ENCODE data around the gene PRTFDC1. TPM values are rescaled to one million over a fixed set of nuclear protein-coding genes. Genes with fewer than 3 reads are reported as not detected.

Gene PRTFDC1
- total RNA-seq, 1 experiment from 2014 or later, result 15.8 TPM

DNA sequence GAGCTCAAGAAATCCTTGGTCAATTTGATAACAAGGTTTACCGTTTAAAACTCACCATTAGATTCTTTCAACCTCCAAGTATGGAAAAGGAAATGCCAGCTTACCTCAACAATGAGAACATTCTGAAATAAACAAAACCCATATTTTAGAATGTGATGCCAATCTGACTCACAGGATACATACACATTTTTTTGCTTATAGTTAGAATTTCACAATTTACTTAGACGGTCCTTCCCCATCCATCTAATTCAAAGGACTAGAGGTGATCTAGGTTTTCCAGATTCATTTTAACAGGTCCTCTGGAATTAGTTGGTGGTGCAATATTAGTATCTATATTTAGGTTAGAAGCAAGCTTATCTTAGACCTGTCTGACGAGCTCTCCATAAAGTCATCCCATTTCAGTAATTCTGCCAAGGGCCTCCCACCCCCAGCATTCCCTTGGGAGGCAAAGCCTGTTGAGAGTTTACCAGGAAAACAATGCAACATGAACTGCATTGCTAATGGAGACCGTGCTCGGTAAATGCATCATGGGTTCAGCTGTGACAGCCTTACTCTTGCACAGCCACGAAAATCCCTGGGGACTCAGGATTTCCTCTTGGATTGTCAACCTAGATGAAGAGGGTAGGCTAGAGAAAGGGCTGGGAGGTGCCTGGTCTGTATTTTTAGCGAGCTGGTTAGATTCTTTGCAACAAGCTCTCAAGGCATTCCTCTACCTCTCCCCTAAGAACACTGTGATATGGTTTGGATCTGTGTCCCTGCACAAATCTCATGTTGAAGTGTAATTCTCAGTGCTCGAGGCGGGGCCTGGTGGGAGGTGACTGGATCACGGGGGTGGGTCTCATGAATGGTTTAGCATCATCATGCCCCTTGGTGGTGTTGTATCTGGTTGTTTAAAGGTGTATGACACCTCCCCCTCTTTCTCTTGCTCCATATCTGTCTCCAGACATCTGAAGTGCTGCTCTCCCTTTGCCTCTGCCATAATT is 93.8 kb downstream of the PRTFDC1 start:
- H3K9me3 ChIP-seq (ENCODE audit: insufficient read depth, low read depth), result no peaks in the 10 kb centered on the region
- no peaks in the 10 kb centered on the region for H3K27me3 ChIP-seq (ENCODE audit: insufficient read depth, low read depth)
- H2AFZ ChIP-seq, result no peak overlapping the region
- H3K27ac ChIP-seq, result peak overlapping the region; percentile 54
- H3K36me3 ChIP-seq (ENCODE audit: low read depth), result no peaks in the 10 kb centered on the region
- no TSS peak for BruUV-seq (replicated peaks)
- no peaks in the 10 kb centered on the region for H3K9me2 ChIP-seq (ENCODE audit: insufficient read depth)
- peak; percentile 19 to 73 for DNase-seq
- TF ChIP-seq, protein P1, sequence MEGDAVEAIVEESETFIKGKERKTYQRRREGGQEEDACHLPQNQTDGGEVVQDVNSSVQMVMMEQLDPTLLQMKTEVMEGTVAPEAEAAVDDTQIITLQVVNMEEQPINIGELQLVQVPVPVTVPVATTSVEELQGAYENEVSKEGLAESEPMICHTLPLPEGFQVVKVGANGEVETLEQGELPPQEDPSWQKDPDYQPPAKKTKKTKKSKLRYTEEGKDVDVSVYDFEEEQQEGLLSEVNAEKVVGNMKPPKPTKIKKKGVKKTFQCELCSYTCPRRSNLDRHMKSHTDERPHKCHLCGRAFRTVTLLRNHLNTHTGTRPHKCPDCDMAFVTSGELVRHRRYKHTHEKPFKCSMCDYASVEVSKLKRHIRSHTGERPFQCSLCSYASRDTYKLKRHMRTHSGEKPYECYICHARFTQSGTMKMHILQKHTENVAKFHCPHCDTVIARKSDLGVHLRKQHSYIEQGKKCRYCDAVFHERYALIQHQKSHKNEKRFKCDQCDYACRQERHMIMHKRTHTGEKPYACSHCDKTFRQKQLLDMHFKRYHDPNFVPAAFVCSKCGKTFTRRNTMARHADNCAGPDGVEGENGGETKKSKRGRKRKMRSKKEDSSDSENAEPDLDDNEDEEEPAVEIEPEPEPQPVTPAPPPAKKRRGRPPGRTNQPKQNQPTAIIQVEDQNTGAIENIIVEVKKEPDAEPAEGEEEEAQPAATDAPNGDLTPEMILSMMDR (conservative IDR thresholded peaks at IDR 0.05), result no peak
- no peak for TF ChIP-seq EZH2 (IDR thresholded peaks at IDR 0.05; ENCODE audit: low read depth)
- CTCF ChIA-PET, result interaction anchor here (0.9 kb wide), 1 partner anchor 9 kb away, joined by 3 read pairs; no protein-coding TSS in a partner anchor
- peak overlapping the region; percentile 45 for H3K4me2 ChIP-seq
- H3K4me1 ChIP-seq (replicated peaks; ENCODE audit: insufficient read depth), result peaks cover 27% of the 10 kb centered on the region
- H3K79me2 ChIP-seq (ENCODE audit: low read depth), result no peaks in the 10 kb centered on the region
- H3K4me3 ChIP-seq, result no peak overlapping the region
- POLR2A ChIA-PET (ENCODE audit: unreplicated experiment), result interaction anchor here (0.6 kb wide), 1 partner anchor 9 kb away, joined by 5 read pairs; no protein-coding TSS in a partner anchor
- intact Hi-C loops (cut with micrococcal nuclease; ENCODE audit: unreplicated experiment), result no loop called here
- peaks cover 21% of the 10 kb centered on the region for H3F3A ChIP-seq (ENCODE audit: insufficient read depth, low read depth)
- no peaks in the 10 kb centered on the region for H4K20me1 ChIP-seq (ENCODE audit: insufficient read depth)

- peaks cover 27% of the 10 kb centered on the region for H3K4me1 ChIP-seq (replicated peaks; ENCODE audit: insufficient read depth)
- H3K27ac ChIP-seq, result no peak overlapping the region
- H3K4me3 ChIP-seq, result no peak overlapping the region
- TF ChIP-seq, protein P1 (conservative IDR thresholded peaks at IDR 0.05), result no peak
- TF ChIP-seq EZH2 (IDR thresholded peaks at IDR 0.05; ENCODE audit: low read depth), result no peak
- no TSS peak for BruUV-seq (replicated peaks)
- no peaks in the 10 kb centered on the region for H3K9me3 ChIP-seq (ENCODE audit: insufficient read depth, low read depth)
- H3K79me2 ChIP-seq (ENCODE audit: low read depth), result no peaks in the 10 kb centered on the region
- no peaks in the 10 kb centered on the region for H3K9me2 ChIP-seq (ENCODE audit: insufficient read depth)
- intact Hi-C loops (cut with micrococcal nuclease; ENCODE audit: unreplicated experiment), result no loop called here
- no peaks in the 10 kb centered on the region for H4K20me1 ChIP-seq (ENCODE audit: insufficient read depth)
- no peaks in the 10 kb centered on the region for H3K36me3 ChIP-seq (ENCODE audit: low read depth)
- no peak overlapping the region for H2AFZ ChIP-seq
- no peak overlapping the region for H3K4me2 ChIP-seq
- POLR2A ChIA-PET (ENCODE audit: unreplicated experiment), result no interaction called here
- CTCF ChIA-PET, result no interaction called here
- DNase-seq, result no peak
- peaks cover 21% of the 10 kb centered on the region for H3F3A ChIP-seq (ENCODE audit: insufficient read depth, low read depth)
- H3K27me3 ChIP-seq (ENCODE audit: insufficient read depth, low read depth), result no peaks in the 10 kb centered on the region
These were observed 95.2 kb downstream of the PRTFDC1 start for GRCh38 chr10:24857031-24857725.

GRCh38 chr10:24854256-24854655 is 98.2 kb downstream of the PRTFDC1 start:
- Histone ChIP-seq H3F3A (ENCODE audit: insufficient read depth, low read depth) (peaks cover 35% of the 10 kb centered on the region), H4K20me1 (ENCODE audit: insufficient read depth) (no peaks in the 10 kb centered on the region), H3K4me1 (replicated peaks; ENCODE audit: insufficient read depth) (peaks cover 38% of the 10 kb centered on the region), H3K27ac (no peak overlapping the region), H3K4me3 (no peak overlapping the region), H3K9me3 (ENCODE audit: insufficient read depth, low read depth) (no peaks in the 10 kb centered on the region), H3K27me3 (ENCODE audit: insufficient read depth, low read depth) (no peaks in the 10 kb centered on the region), H3K79me2 (ENCODE audit: low read depth) (no peaks in the 10 kb centered on the region), H2AFZ (no peak overlapping the region), H3K4me2 (no peak overlapping the region), H3K9me2 (ENCODE audit: insufficient read depth) (no peaks in the 10 kb centered on the region), H3K36me3 (ENCODE audit: low read depth) (no peaks in the 10 kb centered on the region)
- intact Hi-C loops (cut with micrococcal nuclease; ENCODE audit: unreplicated experiment), result no loop called here
- DNase-seq, result no peak
- no TSS peak for BruUV-seq (replicated peaks)
- ChIA-PET CTCF (interaction anchor here (0.6 kb wide), 1 partner anchor 51 kb away, joined by 8 read pairs; no protein-coding TSS in a partner anchor), POLR2A (ENCODE audit: unreplicated experiment) (no interaction called here)
- no peak for TF ChIP-seq EZH2 (IDR thresholded peaks at IDR 0.05; ENCODE audit: low read depth)
- TF ChIP-seq, protein P1 (conservative IDR thresholded peaks at IDR 0.05), result no peak
